Panc1 (cell line): ENCODE results near the gene FILIP1L. TPM values are rescaled to one million over a fixed set of nuclear protein-coding genes. Genes with fewer than 3 reads are reported as not detected.

ENCODE experiments used
- ATAC-seq: fragments of 200-7000 bp; cut with Tn5 transposase; 2 replicates; pipeline ENCODE4 v1.9.1; 2020; ENCODE audit warnings: mild to moderate bottlenecking, moderate library complexity
- BruUV-seq: library from RNA; stranded (reverse); fragments of 400-500 nt; replicated peaks from 2 replicates; lab custom pipeline; 2021; lab: Mats Ljungman, UMichigan
- CTCF ChIA-PET: fragments of 300-600 bp; sonication (Branson Sonifier 250); formaldehyde crosslinking; loops from one replicate; lab custom pipeline; 2022; ENCODE audit warnings: antibody characterized with exemption; lab: Charles Lee
- POLR2A ChIA-PET: fragments of 300-600 bp; sonication (Branson Sonifier 250); formaldehyde crosslinking; loops from one replicate; lab custom pipeline; 2022; ENCODE audit warnings: antibody characterized with exemption; lab: Charles Lee
- DNase-seq: peaks from one replicate; pipeline ENCODE4 v3.0.0-alpha.2; 2010; ENCODE audit warnings: low read depth, low spot score
- H3K27ac ChIP-seq: 2 replicates; pipeline ENCODE4 v1.5.1; 2011; ENCODE audit warnings: mild to moderate bottlenecking, low read length, inconsistent platforms
- H3K27me3 ChIP-seq: fragments of 200-500 bp; sonication (Bioruptor generic); 2 replicates; pipeline ENCODE4 v1.6.0; 2014; ENCODE audit warnings: low read length, inconsistent platforms; ENCODE audit not compliant: control insufficient read depth, insufficient read depth
- H3K36me3 ChIP-seq: fragments of 200-500 bp; sonication (Bioruptor generic); 2 replicates; pipeline ENCODE4 v1.5.1; 2014; ENCODE audit warnings: inconsistent platforms, mild to moderate bottlenecking, low read length, moderate library complexity; ENCODE audit not compliant: control insufficient read depth, insufficient read depth
- H3K4me1 ChIP-seq: 2 replicates; pipeline ENCODE4 v1.5.1; 2011; ENCODE audit warnings: inconsistent platforms, mild to moderate bottlenecking, low read length, moderate library complexity; ENCODE audit not compliant: control insufficient read depth, insufficient read depth
- H3K4me3 ChIP-seq, 2 experiments: 2 replicates each; pipeline ENCODE4 v1.5.1; 2011 to 2012; ENCODE audit warnings: low read depth in 2 of 2, low read length in 2 of 2, mild to moderate bottlenecking in 2 of 2, inconsistent platforms in 1 of 2, moderate library complexity in 1 of 2
- H3K9me3 ChIP-seq: fragments of 200-500 bp; sonication (Bioruptor generic); 2 replicates; pipeline ENCODE4 v1.5.1; 2014; ENCODE audit warnings: low read depth, mild to moderate bottlenecking, inconsistent platforms, low read length, moderate library complexity; ENCODE audit not compliant: control insufficient read depth, insufficient read depth
- POLR2AphosphoS5 ChIP-seq: IDR thresholded peaks from 2 replicates; pipeline ENCODE4 v1.6.1; 2012; ENCODE audit warnings: mild to moderate bottlenecking, low read depth, low read length, moderate library complexity
- SIN3A ChIP-seq: IDR thresholded peaks from 2 replicates; pipeline ENCODE4 v1.6.1; 2012; ENCODE audit warnings: low read depth, mild to moderate bottlenecking, low read length, moderate library complexity, borderline replicate concordance; ENCODE audit not compliant: insufficient read depth
- TCF7L2 ChIP-seq: IDR thresholded peaks from 2 replicates; pipeline ENCODE4 v1.6.1; 2011; ENCODE audit warnings: mild to moderate bottlenecking, low read depth, low read length, inconsistent platforms
- in situ Hi-C: cut with HindIII; loops from 2 replicates; pipeline ENCODE4 v1.10.0; 2016; ENCODE audit warnings: low sequenced_read_pairs, low pct_unique_long_range_greater_than_20kb
- intact Hi-C: fragments of 100-400 bp; cut with micrococcal nuclease; formaldehyde crosslinking; loops from one replicate; pipeline ENCODE4 v1.10.0; 2022; ENCODE audit not compliant: unreplicated experiment
- microRNA-seq: library from miRNA; unstranded; fragments of <30 nt; microRNA quantifications from one replicate; pipeline ENCODE4 v1.1.0, GENCODE V29; 2020; ENCODE audit not compliant: unreplicated experiment
- total RNA-seq: library from RNA; stranded (reverse); gene quantifications from one replicate; pipeline ENCODE4 v1.2.1, GENCODE V29; 2021; ENCODE audit not compliant: unreplicated experiment
- TF ChIP-seq, protein P1 (sequence below): fragments of 450-650 bp; IDR thresholded peaks from 2 replicates; pipeline ENCODE4 v1.5.1; 2017; ENCODE audit warnings: mild to moderate bottlenecking
- TF ChIP-seq, protein P2 (sequence below), 2 experiments: IDR thresholded peaks; 2 replicates each; pipeline ENCODE4 v1.6.1; 2011 to 2012; ENCODE audit warnings: low read depth in 2 of 2, control low read depth in 1 of 2, low read length in 1 of 2, mild to moderate bottlenecking in 1 of 2, moderate library complexity in 1 of 2; ENCODE audit not compliant: insufficient read depth in 1 of 2

Gene FILIP1L
- total RNA-seq, 1 experiment from 2014 or later, result 3.2 TPM

DNA sequence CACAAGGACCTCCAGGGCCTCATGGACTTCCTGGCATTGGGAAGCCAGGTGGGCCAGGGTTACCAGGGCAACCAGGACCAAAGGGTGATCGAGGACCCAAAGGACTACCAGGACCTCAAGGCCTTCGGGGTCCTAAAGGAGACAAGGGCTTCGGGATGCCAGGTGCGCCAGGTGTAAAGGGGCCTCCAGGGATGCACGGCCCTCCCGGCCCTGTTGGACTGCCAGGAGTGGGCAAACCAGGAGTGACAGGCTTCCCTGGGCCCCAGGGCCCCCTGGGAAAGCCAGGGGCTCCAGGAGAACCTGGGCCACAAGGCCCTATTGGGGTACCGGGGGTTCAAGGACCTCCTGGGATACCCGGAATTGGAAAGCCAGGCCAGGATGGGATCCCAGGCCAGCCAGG is 319.8 kb downstream of the FILIP1L start:
- no peak for DNase-seq
- intact Hi-C loops (no loop called here), in situ Hi-C loops (no loop called here)
- H3K9me3 ChIP-seq, result no peaks in the 10 kb centered on the region
- H3K27ac ChIP-seq, result no peak overlapping the region
- TF ChIP-seq POLR2AphosphoS5 (no peak), TCF7L2 (no peak), SIN3A (no peak)
- TF ChIP-seq, protein P1, sequence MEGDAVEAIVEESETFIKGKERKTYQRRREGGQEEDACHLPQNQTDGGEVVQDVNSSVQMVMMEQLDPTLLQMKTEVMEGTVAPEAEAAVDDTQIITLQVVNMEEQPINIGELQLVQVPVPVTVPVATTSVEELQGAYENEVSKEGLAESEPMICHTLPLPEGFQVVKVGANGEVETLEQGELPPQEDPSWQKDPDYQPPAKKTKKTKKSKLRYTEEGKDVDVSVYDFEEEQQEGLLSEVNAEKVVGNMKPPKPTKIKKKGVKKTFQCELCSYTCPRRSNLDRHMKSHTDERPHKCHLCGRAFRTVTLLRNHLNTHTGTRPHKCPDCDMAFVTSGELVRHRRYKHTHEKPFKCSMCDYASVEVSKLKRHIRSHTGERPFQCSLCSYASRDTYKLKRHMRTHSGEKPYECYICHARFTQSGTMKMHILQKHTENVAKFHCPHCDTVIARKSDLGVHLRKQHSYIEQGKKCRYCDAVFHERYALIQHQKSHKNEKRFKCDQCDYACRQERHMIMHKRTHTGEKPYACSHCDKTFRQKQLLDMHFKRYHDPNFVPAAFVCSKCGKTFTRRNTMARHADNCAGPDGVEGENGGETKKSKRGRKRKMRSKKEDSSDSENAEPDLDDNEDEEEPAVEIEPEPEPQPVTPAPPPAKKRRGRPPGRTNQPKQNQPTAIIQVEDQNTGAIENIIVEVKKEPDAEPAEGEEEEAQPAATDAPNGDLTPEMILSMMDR, result no peak
- TF ChIP-seq, protein P2, sequence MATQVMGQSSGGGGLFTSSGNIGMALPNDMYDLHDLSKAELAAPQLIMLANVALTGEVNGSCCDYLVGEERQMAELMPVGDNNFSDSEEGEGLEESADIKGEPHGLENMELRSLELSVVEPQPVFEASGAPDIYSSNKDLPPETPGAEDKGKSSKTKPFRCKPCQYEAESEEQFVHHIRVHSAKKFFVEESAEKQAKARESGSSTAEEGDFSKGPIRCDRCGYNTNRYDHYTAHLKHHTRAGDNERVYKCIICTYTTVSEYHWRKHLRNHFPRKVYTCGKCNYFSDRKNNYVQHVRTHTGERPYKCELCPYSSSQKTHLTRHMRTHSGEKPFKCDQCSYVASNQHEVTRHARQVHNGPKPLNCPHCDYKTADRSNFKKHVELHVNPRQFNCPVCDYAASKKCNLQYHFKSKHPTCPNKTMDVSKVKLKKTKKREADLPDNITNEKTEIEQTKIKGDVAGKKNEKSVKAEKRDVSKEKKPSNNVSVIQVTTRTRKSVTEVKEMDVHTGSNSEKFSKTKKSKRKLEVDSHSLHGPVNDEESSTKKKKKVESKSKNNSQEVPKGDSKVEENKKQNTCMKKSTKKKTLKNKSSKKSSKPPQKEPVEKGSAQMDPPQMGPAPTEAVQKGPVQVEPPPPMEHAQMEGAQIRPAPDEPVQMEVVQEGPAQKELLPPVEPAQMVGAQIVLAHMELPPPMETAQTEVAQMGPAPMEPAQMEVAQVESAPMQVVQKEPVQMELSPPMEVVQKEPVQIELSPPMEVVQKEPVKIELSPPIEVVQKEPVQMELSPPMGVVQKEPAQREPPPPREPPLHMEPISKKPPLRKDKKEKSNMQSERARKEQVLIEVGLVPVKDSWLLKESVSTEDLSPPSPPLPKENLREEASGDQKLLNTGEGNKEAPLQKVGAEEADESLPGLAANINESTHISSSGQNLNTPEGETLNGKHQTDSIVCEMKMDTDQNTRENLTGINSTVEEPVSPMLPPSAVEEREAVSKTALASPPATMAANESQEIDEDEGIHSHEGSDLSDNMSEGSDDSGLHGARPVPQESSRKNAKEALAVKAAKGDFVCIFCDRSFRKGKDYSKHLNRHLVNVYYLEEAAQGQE (IDR thresholded peaks at IDR 0.05; ENCODE audit: insufficient read depth in 1 of 2, low read depth in 2 of 2, low read length in 1 of 2), result no peak
- no TSS peak for BruUV-seq
- ChIA-PET CTCF (no interaction called here), POLR2A (no interaction called here)
- H3K4me3 ChIP-seq, result no peak overlapping the region
- H3K4me1 ChIP-seq, result no peaks in the 10 kb centered on the region
- peaks cover 18% of the 10 kb centered on the region for H3K27me3 ChIP-seq
- no peaks in the 10 kb centered on the region for H3K36me3 ChIP-seq
- ATAC-seq, result no peak

GRCh38 chr3:99789011-99789721 is 325.1 kb downstream of the FILIP1L start:
- H3K36me3 ChIP-seq, result no peaks in the 10 kb centered on the region
- in situ Hi-C loops (no loop called here), intact Hi-C loops (no loop called here)
- TF ChIP-seq, protein P1, result peak; percentile 82
- TF ChIP-seq SIN3A, result no peak
- POLR2A ChIA-PET, result no interaction called here
- no peaks in the 10 kb centered on the region for H3K4me1 ChIP-seq
- H3K9me3 ChIP-seq, result no peaks in the 10 kb centered on the region
- no TSS peak for BruUV-seq
- H3K4me3 ChIP-seq, result no peak overlapping the region
- CTCF ChIA-PET, result interaction anchor here (0.6 to 1.1 kb wide), 2 partner anchors 35 to 397 kb away, joined by 4 to 9 read pairs; no protein-coding TSS in a partner anchor
- DNase-seq (no peak), ATAC-seq (peak; percentile 99)
- peaks cover 22% of the 10 kb centered on the region for H3K27me3 ChIP-seq
- no peak overlapping the region for H3K27ac ChIP-seq

Small RNA genes within 50 kb of the gene (microRNA-seq; reads per million reads assigned to microRNA genes)
- gene MIR3921, result not detected

Other genes starting within 250 kb of the FILIP1L start
- 39.4 TPM for gene TBC1D23, start 146.5 kb upstream of the FILIP1L start, total RNA-seq
- 97.2 TPM for gene NIT2, start 220.3 kb upstream of the FILIP1L start, total RNA-seq